GM12891 (cell line): Measurements from ENCODE around the gene ZNF536.

Experiments
- PAX5 ChIP-seq: IDR thresholded peaks from 2 replicates; pipeline ENCODE4 v1.6.1; 2011; ENCODE audit warnings: low read length, moderate library complexity, mild to moderate bottlenecking; ENCODE audit not compliant: insufficient read depth, severe bottlenecking
- POLR2A ChIP-seq: IDR thresholded peaks from 2 replicates; pipeline ENCODE4 v1.6.1; 2011; ENCODE audit warnings: low read depth, low read length, control low read depth
- POLR2AphosphoS5 ChIP-seq: IDR thresholded peaks from 2 replicates; pipeline ENCODE4 v1.6.1; 2011; ENCODE audit warnings: low read depth, low read length, control low read depth
- SPI1 ChIP-seq: IDR thresholded peaks from 2 replicates; pipeline ENCODE4 v1.6.1; 2011; ENCODE audit warnings: low read depth, low read length, control low read depth
- TAF1 ChIP-seq: IDR thresholded peaks from 2 replicates; pipeline ENCODE4 v1.6.1; 2011; ENCODE audit warnings: low read depth, low read length, control low read depth

DNA sequence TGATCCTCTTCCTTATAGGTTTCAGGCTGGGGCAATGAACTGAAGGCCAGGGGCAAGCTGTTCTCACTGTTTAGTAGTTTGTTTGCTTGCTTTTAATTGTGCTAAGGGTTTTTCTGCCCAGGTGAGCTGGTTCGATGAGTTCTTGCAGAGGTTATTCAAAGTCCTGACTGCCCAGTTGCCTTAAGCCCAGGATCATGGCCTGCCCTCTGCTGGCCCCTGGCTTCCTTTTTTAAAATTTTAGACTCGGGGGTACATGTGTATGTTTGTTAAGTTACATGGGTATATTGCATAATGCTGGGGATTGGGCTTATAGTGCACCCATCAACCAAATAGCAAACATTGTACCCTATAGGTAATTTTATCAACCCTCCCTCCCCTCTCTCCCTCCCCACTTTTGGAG is 65.7 kb downstream of the ZNF536 start:
- TF ChIP-seq POLR2AphosphoS5, result no peak
- TF ChIP-seq POLR2A, result no peak
- TF ChIP-seq TAF1, result no peak
- TF ChIP-seq SPI1, result no peak
- no peak for TF ChIP-seq PAX5
